Stimulated activated CD4-positive, alpha-beta T cell treated with anti-CD3 and anti-CD28 coated beads, Interleukin-1b, Interleukin-23, amount 100 ng/mL, for 1 hour (primary cell): Measurements from ENCODE around the gene PLCB3.

Experiments used
- DNase-seq, 2 donors: peaks; one replicate each; pipeline ENCODE4 v3.0.0-alpha.2; 2020; ENCODE audit warnings: low read depth in 2 of 2

PLCB3 gene

DNA sequence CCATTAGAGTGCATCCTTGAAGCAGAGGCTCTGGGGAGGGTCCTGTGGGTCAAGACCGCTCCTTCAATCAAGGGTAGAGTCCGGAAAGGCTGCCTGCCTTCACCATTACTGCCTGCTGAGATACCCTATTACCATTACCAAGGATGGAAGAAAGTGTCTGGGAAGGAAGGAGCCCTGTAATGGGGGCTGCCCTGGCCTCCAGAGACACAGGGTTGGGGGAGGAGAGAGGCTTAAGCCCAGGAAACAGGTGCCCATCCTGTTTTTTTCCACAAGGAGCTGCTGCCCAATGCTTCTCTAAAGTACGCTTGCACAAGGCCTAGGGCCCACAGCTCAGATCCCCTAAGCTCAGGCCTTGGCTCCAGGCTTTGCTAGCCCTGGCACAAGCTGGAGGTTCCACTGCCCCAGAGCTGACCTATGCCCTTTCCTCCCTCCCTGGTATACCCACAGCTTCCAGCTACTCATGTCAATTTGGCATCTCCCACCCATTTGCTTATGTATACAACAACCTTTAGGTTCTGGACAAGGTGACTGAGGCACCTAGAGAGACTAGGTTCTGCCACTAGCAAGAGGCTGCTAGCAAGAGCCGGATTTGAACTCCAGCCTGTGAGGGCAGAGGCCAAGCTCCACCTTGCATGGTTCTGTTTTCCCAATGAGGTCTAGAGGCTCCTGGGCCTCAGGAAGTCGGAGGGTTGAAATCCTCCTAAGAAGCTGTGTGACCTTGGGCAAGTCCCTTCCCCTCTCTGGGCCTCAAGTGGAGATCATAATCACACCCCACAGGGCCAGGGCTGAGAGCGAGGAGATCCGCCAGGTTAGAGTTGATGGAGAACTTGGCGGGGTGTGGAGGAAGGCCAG lies 1.5 kb upstream of the PLCB3 start:
- no peak for DNase-seq

DNA sequence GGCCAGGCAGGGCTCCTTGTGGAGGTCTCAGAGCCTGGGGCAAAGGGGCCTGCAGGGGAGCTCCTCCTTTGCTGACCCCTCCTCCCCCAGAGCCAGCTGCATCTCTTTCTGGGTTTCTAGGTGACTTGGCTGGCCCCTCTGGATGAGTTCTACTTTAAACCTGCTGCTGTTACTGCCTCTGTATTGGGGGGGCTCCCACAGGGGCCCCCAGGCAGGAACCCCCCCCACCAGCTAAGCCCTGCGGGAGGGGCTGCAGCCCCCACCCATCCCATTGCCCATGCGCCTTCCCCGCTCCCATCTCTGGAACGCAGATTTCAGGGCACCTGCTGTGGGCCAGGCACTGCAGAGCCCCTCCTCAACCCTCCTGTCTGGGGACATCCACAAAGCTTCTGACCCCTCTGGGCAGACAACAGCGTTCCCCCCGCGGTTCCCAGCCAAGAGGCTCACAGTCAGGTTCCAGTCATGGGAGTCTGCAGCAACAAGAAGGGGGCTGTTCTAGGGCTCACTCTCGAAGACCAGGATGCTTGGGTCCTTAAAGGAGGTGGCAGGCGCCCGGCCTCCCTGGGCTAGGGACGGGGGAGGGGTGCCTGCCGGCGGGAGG lies 815 bp upstream of the PLCB3 start:
- no peak for DNase-seq

GRCh38 chr11:64251753-64252002 lies 348 bp downstream of the PLCB3 start:
- no peak for DNase-seq

DNA sequence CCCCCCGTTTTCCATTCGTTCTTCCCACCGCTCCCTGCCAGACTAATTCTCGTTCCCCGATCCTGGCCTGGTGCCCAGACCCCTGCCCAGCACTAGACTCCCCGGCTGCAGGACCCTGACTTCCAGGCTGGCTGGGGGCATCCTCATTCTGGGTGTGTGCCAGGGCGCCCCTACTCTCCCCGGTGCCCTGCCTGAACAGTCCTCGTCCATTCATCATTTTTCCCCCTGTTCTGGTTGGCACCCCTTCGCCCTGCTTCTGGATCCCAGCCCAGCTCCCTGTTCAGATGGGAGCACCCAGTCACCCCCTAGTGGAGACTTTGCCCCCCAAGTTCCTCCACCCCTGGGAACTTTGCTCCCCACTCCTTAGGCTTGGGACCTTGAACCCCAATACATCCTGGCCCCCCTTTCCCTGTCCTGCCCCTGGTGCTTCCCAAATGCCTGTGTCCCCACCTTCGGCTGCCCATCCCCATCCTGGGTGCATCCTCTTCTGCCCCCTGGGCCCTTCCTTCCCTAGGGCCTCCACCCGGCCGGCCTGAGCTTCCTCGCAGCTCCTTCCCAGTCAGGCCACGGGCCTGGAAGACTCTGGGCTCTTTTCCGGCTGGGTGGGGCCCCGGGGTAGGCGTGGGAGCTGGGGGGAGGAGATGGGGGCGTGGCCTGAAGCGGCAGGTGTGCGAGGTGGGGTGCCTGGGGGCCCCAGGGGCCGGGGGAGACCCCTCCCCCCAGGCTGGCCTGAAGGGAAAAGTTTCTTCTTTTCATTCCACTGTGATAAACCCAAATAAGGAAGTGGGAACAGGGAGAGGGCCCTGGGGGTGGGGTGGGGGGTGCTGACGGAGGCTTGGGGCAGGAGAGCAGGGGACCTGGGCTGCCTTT lies 908 bp downstream of the PLCB3 start:
- DNase-seq = no peak

DNA sequence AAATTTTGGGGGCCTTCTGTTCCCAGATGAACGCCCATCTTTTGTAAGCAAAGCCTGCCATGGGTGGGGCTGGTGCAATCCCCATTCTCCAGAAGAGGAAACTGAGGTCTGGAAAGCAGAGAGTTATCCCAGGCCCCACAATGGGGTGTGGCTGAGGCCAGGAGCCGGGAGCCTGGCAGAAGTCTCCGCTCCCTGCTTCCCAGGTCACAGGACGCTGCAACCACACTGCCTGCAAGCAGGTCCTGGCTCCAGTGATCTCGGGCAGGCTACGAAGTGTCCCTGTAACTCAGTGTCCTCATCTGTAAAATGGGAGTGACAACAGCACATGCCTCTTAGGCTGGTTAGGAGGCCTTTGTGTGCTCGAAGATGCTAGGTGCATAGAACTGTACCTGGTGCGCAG lies 1.7 kb downstream of the PLCB3 start:
- DNase-seq = no peak

DNA sequence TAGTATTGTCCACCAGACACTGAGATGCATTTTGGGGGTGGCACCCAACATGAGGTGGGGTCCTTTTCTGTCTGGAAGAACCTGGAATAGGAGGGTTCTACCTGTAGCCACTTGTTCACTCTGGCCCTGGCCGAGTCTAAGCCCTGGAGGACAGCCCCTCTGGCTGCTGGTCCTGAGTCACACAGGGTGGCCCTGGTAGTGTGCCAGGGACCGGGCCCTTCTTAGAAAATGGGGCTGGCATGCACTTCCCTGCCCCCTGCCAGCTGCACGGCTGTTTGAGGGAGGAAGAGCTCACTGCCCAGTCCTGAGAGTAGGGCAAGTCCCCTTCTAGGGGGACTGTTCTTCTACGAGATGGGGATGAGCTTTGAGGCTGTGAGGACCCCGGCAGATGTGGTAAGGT lies 2.2 kb downstream of the PLCB3 start:
- DNase-seq = no peak

- DNase-seq = no peak
Measured at GRCh38 chr11:64254326-64254725, 3.0 kb downstream of the PLCB3 start.

DNA sequence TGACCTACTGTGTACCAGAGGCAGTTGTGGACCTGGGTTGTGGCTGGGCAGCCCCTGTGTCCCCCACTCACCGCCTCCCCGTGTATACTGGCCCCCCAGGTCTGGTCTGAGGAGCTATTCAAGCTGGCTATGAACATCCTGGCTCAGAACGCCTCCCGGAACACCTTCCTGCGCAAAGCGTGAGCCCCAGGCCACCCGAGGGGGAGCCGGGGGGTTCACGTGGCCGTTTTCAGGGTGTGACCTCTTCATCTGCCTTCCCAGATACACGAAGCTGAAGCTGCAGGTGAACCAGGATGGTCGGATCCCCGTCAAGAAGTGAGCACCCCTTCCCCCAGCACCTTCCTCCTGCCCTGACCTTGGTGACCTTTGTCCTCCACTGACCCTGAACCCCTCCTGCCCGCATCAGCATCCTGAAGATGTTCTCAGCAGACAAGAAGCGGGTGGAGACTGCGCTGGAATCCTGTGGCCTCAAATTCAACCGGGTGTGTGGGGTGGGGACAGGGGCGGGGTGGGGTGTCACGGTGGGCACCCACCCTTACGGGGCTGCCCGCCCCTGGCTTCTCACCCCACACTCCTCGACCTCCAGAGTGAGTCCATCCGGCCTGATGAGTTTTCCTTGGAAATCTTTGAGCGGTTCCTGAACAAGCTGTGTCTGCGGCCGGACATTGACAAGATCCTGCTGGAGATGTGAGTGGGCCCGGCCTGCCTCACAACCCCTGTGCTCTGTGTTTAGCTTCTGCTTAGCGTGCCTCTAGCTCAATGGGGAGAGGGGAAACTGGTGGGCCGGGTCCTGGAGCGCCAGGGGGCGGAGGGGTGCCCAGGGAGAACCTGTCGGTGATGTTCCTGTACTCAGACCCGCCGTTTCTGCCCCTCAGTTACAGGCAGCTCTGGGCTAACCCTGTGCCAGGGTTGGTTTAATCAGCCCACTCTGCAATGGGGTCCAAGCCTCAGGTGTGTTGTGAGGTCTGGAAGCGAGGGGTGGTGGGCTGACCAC lies 4.1 kb downstream of the PLCB3 start:
- no peak for DNase-seq

DNA sequence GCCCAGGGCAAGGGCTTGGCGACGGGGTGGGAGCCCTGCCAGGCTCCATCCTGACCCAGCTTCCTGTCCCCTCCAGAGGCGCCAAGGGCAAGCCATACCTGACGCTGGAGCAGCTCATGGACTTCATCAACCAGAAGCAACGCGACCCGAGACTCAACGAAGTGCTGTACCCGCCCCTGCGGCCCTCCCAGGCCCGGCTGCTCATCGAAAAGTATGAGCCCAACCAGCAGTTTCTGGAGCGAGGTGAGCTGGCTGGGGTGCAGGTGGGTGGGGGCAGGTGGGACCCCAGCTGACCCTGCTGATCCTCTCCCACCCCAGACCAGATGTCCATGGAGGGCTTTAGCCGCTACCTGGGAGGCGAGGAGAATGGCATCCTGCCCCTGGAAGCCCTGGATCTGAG lies 5.0 kb downstream of the PLCB3 start:
- DNase-seq = no peak

GRCh38 chr11:64258356-64258755 lies 7.0 kb downstream of the PLCB3 start:
- no peak for DNase-seq

DNA sequence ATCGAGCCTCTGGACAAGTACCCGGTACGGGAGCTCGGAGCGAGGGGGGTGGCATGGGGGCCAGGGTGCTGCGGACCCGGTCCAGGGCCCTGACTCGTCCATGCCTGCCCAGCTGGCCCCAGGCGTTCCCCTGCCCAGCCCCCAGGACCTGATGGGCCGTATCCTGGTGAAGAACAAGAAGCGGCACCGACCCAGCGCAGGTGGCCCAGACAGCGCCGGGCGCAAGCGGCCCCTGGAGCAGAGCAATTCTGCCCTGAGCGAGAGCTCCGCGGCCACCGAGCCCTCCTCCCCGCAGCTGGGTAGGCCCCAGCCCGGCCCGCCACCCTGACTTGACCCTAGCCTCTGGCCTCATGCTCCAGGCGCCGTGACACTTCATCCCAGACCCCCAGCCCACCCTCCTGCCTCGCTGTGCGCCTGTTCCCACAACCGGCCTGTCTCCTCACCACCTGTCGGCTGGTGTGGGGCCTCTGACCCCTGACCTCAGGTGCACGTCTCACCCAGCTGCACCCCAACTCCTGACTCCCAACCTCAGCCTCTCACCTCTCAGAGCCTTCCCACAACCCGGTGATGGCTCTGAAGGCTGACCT lies 7.7 kb downstream of the PLCB3 start:
- no peak for DNase-seq

DNA sequence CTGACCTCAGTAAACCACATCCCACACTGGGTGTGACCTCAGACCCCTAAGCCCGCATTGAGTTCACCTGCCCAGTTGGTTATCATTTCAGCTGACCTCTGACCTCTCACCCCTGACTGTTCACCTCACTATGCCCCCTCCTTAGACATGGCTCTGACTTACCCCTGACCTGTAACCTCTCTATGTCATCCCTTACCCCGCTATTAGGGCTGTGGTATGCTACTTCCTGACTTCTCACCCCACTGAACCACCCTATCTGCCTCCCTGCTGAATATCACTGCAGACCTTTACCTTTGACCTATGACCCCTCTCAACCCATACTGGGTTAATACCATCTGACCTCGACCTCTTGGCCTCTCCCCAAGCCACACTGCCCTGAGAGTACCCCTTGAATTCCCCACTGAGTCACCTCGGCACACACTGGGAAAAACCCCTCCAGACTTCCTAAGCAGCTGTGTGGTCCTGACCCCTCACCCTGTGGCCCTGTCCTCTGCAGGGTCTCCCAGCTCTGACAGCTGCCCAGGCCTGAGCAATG lies 8.3 kb downstream of the PLCB3 start:
- DNase-seq = no peak

DNA sequence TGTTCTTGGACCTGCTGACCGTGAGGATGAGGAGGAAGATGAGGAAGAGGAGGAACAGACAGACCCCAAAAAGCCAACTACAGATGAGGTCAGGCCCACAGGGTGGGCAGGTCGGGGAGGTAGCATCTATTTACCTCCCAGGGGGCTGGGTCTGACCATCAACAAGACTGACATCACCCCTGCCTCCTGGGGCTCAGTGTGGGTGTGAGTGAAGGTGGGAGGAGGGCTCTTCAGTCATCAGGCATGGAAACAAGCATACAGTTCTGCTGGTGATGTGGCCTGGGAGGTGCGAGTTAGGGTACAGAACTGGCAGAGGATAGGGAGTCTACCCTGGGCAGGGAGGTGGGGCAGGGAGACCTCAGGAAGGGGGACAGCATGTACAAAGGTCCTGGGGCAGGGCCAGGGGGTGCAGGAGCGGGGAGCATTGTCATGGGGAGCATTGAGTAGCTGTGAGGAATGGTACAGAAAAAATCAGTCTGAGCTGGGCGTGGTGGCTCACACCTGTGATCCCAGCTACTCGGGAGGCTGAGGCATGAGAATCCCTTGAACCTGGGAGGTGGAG lies 8.9 kb downstream of the PLCB3 start:
- DNase-seq = no peak

DNA sequence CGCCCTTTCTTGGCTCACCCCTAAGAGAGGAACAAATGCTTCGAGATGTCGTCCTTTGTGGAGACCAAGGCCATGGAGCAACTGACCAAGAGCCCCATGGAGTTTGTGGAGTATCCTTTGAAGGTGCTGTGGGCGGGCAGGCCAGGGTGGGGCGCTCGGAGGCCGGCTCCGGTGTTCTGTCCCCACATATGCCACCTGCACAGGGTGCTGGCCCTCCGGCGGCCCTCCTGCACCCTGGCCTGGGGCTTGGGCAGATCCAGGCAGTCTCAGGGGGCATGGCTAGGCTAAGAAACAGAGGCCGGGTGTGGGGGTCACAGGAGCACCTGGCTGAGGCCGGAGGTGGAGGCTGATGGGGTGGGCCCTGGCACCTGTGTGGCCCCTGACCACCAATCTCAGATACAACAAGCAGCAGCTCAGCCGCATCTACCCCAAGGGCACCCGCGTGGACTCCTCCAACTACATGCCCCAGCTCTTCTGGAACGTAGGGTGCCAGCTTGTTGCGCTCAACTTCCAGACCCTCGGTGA lies 10.3 kb downstream of the PLCB3 start:
- DNase-seq = no peak

DNA sequence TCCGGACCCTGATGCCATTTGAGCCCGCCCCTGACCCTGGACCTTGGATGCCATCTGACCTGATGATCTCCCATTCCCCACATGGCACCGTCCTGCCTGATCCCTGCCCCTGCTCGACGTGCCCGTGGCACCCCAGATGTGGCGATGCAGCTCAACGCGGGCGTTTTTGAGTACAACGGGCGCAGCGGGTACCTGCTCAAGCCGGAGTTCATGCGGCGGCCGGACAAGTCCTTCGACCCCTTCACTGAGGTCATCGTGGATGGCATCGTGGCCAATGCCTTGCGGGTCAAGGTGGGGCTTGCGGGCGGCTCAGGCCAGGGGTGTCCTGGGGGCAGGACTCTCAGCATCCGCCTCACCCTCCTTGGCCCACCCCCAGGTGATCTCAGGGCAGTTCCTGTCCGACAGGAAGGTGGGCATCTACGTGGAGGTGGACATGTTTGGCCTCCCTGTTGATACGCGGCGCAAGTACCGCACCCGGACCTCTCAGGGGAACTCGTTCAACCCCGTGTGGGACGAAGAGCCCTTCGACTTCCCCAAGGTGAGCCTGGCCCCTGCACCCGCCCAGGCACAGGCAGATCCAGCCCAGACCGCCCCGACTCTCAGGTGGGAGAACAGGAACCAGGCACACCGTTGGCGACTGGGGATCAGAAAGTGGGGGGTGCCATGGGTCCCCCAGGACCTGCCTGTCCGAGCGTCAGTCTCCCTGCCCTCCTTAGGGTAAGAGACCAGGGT lies 11.1 kb downstream of the PLCB3 start:
- no peak for DNase-seq

DNA sequence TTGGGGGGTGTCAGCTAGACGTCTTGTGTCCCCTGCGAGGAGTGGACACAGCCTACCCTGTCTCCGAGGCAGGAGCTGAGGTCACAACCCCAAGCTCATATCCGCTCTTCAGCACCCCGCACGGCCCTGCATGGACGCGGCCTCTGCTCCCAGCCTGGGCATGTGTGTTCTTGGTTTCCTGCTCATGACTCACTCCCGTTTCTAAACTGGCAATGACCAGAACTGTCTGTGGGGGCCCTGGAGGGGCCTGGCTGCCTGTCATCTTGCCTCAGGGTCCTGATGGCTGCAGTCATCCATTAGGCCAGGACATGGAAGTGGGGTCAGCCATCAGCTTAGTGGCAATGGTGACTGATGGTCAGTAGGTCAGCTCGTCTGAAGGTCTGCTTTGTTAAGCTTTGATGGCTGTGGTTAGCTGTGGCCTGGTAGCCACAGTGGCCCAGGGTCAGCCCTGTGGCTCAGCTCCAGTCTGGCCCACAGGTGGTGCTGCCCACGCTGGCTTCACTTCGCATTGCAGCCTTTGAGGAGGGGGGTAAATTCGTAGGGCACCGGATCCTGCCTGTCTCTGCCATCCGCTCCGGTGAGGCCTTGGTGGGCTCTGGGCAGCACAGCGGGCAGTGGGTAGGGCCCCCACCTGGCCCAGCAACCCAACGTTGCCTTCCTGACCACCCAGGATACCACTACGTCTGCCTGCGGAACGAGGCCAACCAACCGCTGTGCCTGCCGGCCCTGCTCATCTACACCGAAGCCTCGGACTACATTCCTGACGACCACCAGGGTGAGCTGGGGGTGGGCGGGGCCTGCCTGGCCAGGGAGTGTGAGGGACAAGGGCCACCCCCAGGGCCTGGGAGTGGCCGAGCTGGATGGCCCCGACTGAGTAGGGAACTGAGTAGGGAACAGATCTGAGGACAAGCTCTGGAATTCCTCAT lies 12.0 kb downstream of the PLCB3 start:
- no peak for DNase-seq

DNA sequence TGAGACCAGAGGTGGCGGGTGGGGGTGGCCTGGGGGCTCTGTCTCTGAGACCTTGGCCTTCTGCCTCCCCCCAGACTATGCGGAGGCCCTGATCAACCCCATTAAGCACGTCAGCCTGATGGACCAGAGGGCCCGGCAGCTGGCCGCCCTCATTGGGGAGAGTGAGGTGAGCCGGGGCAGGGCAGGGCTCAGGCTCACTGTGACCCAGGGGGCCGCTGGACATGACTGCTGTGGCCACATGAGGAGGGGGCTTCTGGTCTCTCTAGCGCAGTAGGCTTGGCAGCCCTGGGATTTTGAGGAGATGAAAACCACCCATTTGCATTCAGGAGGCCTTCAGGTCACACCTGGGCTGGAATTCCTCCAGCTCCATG lies 12.6 kb downstream of the PLCB3 start:
- DNase-seq = no peak

DNA sequence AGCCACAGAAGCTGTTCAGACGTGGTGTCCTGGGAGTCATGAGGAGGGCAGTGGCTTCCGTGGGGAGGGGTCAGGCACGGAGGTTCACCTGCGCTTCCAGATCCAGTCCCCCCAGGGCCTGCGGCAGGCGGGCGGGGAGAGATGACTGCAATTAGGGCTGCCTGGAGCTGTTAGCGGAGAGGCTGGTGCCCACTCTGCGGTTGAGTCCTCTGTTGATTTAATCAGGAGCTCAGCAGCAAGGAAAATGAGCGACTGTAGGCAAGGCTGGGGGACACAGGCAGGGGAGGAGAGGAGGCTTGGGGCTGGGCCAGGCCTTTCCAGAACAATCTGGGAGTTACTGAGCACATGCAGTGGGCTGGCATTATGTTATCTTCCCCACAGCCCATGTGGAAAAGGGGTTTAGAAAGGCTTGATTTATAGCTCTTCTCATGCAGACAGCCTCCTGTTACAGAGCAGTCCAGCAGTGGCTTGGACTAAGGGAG lies 13.1 kb downstream of the PLCB3 start:
- DNase-seq = no peak
